ENCODE data around the gene ARAP2.

Gene ARAP2

DNA sequence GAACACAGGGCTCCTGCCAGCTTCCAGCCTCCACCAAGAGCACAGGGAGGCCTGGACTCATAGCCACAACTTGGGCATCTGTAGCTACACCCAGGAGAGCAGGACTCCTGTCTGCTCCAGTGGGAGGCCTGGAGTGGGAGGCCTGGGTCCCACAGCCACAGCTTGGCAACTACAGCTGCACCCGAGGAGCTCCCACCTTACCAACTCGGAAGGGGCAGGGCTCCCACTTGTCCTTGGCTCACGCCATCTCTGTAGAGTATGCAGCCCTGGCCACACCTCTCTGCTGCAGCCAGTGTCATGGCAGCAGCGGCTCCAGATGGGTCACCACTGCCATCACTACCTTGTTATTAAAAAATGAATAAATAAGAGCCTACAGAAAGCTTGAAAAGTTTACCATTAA is 45.5 kb downstream of the ARAP2 start (continued):
- TF ChIP-seq, protein P1, sequence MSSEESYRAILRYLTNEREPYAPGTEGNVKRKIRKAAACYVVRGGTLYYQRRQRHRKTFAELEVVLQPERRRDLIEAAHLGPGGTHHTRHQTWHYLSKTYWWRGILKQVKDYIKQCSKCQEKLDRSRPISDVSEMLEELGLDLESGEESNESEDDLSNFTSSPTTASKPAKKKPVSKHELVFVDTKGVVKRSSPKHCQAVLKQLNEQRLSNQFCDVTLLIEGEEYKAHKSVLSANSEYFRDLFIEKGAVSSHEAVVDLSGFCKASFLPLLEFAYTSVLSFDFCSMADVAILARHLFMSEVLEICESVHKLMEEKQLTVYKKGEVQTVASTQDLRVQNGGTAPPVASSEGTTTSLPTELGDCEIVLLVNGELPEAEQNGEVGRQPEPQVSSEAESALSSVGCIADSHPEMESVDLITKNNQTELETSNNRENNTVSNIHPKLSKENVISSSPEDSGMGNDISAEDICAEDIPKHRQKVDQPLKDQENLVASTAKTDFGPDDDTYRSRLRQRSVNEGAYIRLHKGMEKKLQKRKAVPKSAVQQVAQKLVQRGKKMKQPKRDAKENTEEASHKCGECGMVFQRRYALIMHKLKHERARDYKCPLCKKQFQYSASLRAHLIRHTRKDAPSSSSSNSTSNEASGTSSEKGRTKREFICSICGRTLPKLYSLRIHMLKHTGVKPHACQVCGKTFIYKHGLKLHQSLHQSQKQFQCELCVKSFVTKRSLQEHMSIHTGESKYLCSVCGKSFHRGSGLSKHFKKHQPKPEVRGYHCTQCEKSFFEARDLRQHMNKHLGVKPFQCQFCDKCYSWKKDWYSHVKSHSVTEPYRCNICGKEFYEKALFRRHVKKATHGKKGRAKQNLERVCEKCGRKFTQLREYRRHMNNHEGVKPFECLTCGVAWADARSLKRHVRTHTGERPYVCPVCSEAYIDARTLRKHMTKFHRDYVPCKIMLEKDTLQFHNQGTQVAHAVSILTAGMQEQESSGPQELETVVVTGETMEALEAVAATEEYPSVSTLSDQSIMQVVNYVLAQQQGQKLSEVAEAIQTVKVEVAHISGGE (tag by site-specific recombination; conservative IDR thresholded peaks at IDR 0.05; ENCODE audit: low read depth) = no peak
- TF ChIP-seq GLIS1 (tag by site-specific recombination; IDR thresholded peaks at IDR 0.05) = no peak

DNA sequence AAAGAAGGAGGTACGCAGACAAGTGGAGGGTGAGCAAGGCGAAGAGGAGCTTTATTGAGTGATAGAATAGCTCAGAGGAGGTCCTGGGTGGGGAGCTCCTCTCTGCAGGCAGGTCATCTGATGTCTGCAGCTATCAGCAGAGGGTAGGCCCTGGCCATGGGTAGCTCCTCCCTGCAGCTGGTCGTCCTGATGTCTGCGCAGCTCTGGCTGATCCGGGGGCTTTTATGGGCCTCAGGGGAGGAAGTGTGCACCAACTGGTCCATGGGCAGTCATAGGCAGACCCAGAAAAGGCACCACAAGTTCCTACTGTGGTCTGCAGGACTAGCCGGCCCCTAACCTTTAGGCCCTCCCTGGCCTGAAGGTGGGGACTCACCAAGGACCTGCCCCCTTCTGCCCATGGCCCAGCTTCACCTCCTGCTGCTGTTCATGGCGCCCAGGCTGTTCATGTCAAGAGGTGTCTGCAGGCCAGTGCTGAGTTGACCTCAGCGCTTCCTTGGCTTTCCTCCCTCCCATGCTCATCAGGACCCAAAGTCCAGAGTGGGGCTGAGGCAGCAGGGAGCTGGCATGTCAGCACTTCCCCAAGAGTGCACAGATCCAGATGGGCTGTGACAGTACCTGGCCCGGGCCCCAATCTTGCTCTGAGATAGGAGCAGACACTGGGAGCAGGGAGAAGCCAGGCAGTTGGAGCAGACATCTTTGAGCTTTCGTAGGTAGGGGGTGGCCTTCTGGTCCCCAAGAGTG is 46.1 kb downstream of the ARAP2 start:
- Histone ChIP-seq H3K9me3 (ENCODE audit: control insufficient read depth, insufficient read depth, low read depth, low read length) (no peaks in the 10 kb centered on the region), H3K4me3 (ENCODE audit: low read depth, low read length) (no peak overlapping the region), H3K27ac (ENCODE audit: extremely low read depth, low read depth, low read length) (no peak overlapping the region), H3K36me3 (ENCODE audit: control insufficient read depth in 2 of 2, insufficient read depth in 1 of 2, low read length in 2 of 2) (no peaks in the 10 kb centered on the region), H3K4me1 (ENCODE audit: control insufficient read depth, insufficient read depth, low read length) (no peaks in the 10 kb centered on the region)
- CTCF ChIA-PET = no interaction called here
- POLR2A ChIA-PET = no interaction called here
- TF ChIP-seq ZNF202 (tag by site-specific recombination; IDR thresholded peaks at IDR 0.05; ENCODE audit: borderline replicate concordance) (no peak), HOXC10 (CRISPR knock-in tag; IDR thresholded peaks at IDR 0.05) (no peak), SCRT2 (tag by site-specific recombination; IDR thresholded peaks at IDR 0.05) (no peak), ZNF433 (tag by site-specific recombination; IDR thresholded peaks at IDR 0.05; ENCODE audit: low read depth) (no peak), OSR2 (tag by site-specific recombination; IDR thresholded peaks at IDR 0.05) (no peak), EGR2 (tag by site-specific recombination; IDR thresholded peaks at IDR 0.05; ENCODE audit: low read depth) (no peak), ZNF391 (tag by site-specific recombination; IDR thresholded peaks at IDR 0.05; ENCODE audit: borderline replicate concordance, low read depth) (no peak), ZNF530 (tag by site-specific recombination; IDR thresholded peaks at IDR 0.05; ENCODE audit: low read depth) (no peak)
- TF ChIP-seq, protein P2, sequence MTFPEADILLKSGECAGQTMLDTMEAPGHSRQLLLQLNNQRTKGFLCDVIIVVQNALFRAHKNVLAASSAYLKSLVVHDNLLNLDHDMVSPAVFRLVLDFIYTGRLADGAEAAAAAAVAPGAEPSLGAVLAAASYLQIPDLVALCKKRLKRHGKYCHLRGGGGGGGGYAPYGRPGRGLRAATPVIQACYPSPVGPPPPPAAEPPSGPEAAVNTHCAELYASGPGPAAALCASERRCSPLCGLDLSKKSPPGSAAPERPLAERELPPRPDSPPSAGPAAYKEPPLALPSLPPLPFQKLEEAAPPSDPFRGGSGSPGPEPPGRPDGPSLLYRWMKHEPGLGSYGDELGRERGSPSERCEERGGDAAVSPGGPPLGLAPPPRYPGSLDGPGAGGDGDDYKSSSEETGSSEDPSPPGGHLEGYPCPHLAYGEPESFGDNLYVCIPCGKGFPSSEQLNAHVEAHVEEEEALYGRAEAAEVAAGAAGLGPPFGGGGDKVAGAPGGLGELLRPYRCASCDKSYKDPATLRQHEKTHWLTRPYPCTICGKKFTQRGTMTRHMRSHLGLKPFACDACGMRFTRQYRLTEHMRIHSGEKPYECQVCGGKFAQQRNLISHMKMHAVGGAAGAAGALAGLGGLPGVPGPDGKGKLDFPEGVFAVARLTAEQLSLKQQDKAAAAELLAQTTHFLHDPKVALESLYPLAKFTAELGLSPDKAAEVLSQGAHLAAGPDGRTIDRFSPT (tag by site-specific recombination; IDR thresholded peaks at IDR 0.05) = no peak
- TF ChIP-seq, protein P3, sequence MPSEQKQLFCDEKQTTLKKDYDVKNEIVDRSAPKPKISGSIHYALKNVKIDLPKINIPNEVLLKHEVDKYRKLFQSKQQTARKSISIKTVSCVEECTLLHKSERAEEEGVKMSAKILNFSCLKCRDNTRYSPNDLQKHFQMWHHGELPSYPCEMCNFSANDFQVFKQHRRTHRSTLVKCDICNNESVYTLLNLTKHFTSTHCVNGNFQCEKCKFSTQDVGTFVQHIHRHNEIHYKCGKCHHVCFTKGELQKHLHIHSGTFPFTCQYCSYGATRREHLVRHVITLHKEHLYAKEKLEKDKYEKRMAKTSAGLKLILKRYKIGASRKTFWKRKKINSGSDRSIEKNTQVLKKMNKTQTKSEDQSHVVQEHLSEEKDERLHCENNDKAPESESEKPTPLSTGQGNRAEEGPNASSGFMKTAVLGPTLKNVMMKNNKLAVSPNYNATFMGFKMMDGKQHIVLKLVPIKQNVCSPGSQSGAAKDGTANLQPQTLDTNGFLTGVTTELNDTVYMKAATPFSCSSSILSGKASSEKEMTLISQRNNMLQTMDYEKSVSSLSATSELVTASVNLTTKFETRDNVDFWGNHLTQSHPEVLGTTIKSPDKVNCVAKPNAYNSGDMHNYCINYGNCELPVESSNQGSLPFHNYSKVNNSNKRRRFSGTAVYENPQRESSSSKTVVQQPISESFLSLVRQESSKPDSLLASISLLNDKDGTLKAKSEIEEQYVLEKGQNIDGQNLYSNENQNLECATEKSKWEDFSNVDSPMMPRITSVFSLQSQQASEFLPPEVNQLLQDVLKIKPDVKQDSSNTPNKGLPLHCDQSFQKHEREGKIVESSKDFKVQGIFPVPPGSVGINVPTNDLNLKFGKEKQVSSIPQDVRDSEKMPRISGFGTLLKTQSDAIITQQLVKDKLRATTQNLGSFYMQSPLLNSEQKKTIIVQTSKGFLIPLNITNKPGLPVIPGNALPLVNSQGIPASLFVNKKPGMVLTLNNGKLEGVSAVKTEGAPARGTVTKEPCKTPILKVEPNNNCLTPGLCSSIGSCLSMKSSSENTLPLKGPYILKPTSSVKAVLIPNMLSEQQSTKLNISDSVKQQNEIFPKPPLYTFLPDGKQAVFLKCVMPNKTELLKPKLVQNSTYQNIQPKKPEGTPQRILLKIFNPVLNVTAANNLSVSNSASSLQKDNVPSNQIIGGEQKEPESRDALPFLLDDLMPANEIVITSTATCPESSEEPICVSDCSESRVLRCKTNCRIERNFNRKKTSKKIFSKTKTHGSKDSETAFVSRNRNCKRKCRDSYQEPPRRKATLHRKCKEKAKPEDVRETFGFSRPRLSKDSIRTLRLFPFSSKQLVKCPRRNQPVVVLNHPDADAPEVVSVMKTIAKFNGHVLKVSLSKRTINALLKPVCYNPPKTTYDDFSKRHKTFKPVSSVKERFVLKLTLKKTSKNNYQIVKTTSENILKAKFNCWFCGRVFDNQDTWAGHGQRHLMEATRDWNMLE (tag by site-specific recombination; conservative IDR thresholded peaks at IDR 0.05; ENCODE audit: low read depth) = no peak
- TF ChIP-seq, protein P4, sequence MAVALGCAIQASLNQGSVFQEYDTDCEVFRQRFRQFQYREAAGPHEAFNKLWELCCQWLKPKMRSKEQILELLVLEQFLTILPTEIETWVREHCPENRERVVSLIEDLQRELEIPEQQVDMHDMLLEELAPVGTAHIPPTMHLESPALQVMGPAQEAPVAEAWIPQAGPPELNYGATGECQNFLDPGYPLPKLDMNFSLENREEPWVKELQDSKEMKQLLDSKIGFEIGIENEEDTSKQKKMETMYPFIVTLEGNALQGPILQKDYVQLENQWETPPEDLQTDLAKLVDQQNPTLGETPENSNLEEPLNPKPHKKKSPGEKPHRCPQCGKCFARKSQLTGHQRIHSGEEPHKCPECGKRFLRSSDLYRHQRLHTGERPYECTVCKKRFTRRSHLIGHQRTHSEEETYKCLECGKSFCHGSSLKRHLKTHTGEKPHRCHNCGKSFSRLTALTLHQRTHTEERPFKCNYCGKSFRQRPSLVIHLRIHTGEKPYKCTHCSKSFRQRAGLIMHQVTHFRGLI (tag by site-specific recombination; IDR thresholded peaks at IDR 0.05) = no peak
- TF ChIP-seq, protein P5, sequence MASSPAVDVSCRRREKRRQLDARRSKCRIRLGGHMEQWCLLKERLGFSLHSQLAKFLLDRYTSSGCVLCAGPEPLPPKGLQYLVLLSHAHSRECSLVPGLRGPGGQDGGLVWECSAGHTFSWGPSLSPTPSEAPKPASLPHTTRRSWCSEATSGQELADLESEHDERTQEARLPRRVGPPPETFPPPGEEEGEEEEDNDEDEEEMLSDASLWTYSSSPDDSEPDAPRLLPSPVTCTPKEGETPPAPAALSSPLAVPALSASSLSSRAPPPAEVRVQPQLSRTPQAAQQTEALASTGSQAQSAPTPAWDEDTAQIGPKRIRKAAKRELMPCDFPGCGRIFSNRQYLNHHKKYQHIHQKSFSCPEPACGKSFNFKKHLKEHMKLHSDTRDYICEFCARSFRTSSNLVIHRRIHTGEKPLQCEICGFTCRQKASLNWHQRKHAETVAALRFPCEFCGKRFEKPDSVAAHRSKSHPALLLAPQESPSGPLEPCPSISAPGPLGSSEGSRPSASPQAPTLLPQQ (tag by site-specific recombination; IDR thresholded peaks at IDR 0.05) = no peak
- TF ChIP-seq, protein P6, sequence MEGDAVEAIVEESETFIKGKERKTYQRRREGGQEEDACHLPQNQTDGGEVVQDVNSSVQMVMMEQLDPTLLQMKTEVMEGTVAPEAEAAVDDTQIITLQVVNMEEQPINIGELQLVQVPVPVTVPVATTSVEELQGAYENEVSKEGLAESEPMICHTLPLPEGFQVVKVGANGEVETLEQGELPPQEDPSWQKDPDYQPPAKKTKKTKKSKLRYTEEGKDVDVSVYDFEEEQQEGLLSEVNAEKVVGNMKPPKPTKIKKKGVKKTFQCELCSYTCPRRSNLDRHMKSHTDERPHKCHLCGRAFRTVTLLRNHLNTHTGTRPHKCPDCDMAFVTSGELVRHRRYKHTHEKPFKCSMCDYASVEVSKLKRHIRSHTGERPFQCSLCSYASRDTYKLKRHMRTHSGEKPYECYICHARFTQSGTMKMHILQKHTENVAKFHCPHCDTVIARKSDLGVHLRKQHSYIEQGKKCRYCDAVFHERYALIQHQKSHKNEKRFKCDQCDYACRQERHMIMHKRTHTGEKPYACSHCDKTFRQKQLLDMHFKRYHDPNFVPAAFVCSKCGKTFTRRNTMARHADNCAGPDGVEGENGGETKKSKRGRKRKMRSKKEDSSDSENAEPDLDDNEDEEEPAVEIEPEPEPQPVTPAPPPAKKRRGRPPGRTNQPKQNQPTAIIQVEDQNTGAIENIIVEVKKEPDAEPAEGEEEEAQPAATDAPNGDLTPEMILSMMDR (tag by site-specific recombination; IDR thresholded peaks at IDR 0.05) = no peak

Data from HEK293 (cell line).